Stimulated activated CD8-positive, alpha-beta memory T cell treated with anti-CD3 and anti-CD28 coated beads, Interleukin-15, amount 100 ng/mL, for 48 hours (primary cell): ENCODE data around the gene H19.

Experiments
- DNase-seq, 2 donors: peaks; one replicate each; pipeline ENCODE4 v3.0.0-alpha.2; 2020; ENCODE audit warnings: low read depth in 2 of 2

The H19 gene

GRCh38 chr11:1946812-1947484 lies 50.7 kb downstream of the H19 start, which contains the start of gene MRPL23:
Gene MRPL23, plus strand, starts transcription at chr11:1947332. Its CDS starts 31 bp downstream, at chr11:1947363.
- peak in 1 of 2 donors; percentile 21 for DNase-seq
